GM12892 (cell line): Measurements from ENCODE around the gene C10orf95.

Source experiments
- POLR2A ChIP-seq: IDR thresholded peaks from 2 replicates; pipeline ENCODE4 v1.6.1; 2011; ENCODE audit warnings: low read depth, low read length, control low read depth
- POLR2AphosphoS5 ChIP-seq: IDR thresholded peaks from 2 replicates; pipeline ENCODE4 v1.6.1; 2011; ENCODE audit warnings: low read depth, low read length, control low read depth

GRCh38 chr10:102418622-102419268 lies 32.6 kb downstream of the C10orf95 start, which contains the start of gene PSD:
- no peak for TF ChIP-seq POLR2A
- TF ChIP-seq POLR2AphosphoS5: no peak
